ENCODE data around the gene GPR160. TPM values are rescaled to one million over a fixed set of nuclear protein-coding genes. Genes with fewer than 3 reads are reported as not detected.

GPR160 gene
- total RNA-seq, 2 donors from 2014 or later: 0.75 to 0.96 TPM

GRCh38 chr3:170050753-170051152 is 13.0 kb downstream of the GPR160 start:
- no peak for DNase-seq (ENCODE audit: low spot score)
- Histone ChIP-seq H3K36me3 (no peaks in the 10 kb centered on the region), H3K27me3 (no peaks in the 10 kb centered on the region), H3K4me1 (no peaks in the 10 kb centered on the region), H3K4me3 (no peak overlapping the region), H3K9me3 (no peaks in the 10 kb centered on the region), H3K27ac (no peak overlapping the region)
- TF ChIP-seq, protein P1, sequence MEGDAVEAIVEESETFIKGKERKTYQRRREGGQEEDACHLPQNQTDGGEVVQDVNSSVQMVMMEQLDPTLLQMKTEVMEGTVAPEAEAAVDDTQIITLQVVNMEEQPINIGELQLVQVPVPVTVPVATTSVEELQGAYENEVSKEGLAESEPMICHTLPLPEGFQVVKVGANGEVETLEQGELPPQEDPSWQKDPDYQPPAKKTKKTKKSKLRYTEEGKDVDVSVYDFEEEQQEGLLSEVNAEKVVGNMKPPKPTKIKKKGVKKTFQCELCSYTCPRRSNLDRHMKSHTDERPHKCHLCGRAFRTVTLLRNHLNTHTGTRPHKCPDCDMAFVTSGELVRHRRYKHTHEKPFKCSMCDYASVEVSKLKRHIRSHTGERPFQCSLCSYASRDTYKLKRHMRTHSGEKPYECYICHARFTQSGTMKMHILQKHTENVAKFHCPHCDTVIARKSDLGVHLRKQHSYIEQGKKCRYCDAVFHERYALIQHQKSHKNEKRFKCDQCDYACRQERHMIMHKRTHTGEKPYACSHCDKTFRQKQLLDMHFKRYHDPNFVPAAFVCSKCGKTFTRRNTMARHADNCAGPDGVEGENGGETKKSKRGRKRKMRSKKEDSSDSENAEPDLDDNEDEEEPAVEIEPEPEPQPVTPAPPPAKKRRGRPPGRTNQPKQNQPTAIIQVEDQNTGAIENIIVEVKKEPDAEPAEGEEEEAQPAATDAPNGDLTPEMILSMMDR (IDR thresholded peaks at IDR 0.05): no peak

- H3K4me1 ChIP-seq: no peaks in the 10 kb centered on the region
- TF ChIP-seq, protein P1 (IDR thresholded peaks at IDR 0.05): no peak
- no peaks in the 10 kb centered on the region for H3K36me3 ChIP-seq
- no peaks in the 10 kb centered on the region for H3K9me3 ChIP-seq
- DNase-seq (ENCODE audit: low spot score): no peak
- no peak overlapping the region for H3K4me3 ChIP-seq
- no peak overlapping the region for H3K27ac ChIP-seq
- no peaks in the 10 kb centered on the region for H3K27me3 ChIP-seq
These were observed 14.6 kb downstream of the GPR160 start for GRCh38 chr3:170052398-170052797.

DNA sequence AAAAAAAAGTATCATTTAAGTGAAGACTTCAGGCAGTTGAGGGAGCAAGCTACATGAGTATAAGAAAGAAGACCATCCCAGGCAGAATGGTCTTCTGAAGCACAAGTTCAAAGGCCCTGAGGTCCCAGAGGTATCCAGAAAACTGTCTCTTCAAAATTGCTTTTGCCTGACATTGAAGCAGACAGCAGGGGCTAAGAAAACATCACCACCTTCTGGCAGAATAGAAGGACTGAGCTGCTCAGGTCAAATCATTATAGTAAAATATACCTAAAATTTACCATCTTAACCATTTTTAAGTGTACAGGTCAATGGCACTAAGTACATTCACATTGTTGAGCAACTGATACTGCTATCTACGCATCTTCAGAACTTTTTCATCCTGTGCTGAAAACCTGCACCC is 16.4 kb downstream of the GPR160 start:
- Histone ChIP-seq H3K27ac (no peak overlapping the region), H3K4me1 (no peaks in the 10 kb centered on the region), H3K4me3 (no peak overlapping the region), H3K27me3 (no peaks in the 10 kb centered on the region), H3K9me3 (no peaks in the 10 kb centered on the region), H3K36me3 (no peaks in the 10 kb centered on the region)
- TF ChIP-seq, protein P1 (IDR thresholded peaks at IDR 0.05): peak in 1 of 2 donors; percentile 27
- peak; percentile 7 for DNase-seq (ENCODE audit: low spot score)

GRCh38 chr3:170055209-170055608 is 17.4 kb downstream of the GPR160 start:
- Histone ChIP-seq H3K27ac (no peak overlapping the region), H3K36me3 (no peaks in the 10 kb centered on the region), H3K4me3 (no peak overlapping the region), H3K4me1 (no peaks in the 10 kb centered on the region), H3K27me3 (no peaks in the 10 kb centered on the region), H3K9me3 (no peaks in the 10 kb centered on the region)
- TF ChIP-seq, protein P1 (IDR thresholded peaks at IDR 0.05): no peak
- DNase-seq (ENCODE audit: low spot score): no peak

GRCh38 chr3:170056710-170057454 is 19.1 kb downstream of the GPR160 start:
- H3K27me3 ChIP-seq: no peaks in the 10 kb centered on the region
- no peak overlapping the region for H3K27ac ChIP-seq
- H3K36me3 ChIP-seq: no peaks in the 10 kb centered on the region
- TF ChIP-seq, protein P1 (IDR thresholded peaks at IDR 0.05): no peak
- no peak overlapping the region for H3K4me3 ChIP-seq
- H3K4me1 ChIP-seq: no peaks in the 10 kb centered on the region
- DNase-seq (ENCODE audit: low spot score): no peak
- H3K9me3 ChIP-seq: no peaks in the 10 kb centered on the region

GRCh38 chr3:170057550-170057949 is 19.8 kb downstream of the GPR160 start:
- Histone ChIP-seq H3K4me3 (no peak overlapping the region), H3K27ac (no peak overlapping the region), H3K36me3 (no peaks in the 10 kb centered on the region), H3K9me3 (no peaks in the 10 kb centered on the region), H3K4me1 (no peaks in the 10 kb centered on the region), H3K27me3 (no peaks in the 10 kb centered on the region)
- no peak for DNase-seq (ENCODE audit: low spot score)
- TF ChIP-seq, protein P1 (IDR thresholded peaks at IDR 0.05): no peak
